Chondrocyte (in vitro differentiated cells): ENCODE results near the gene SPSB1. TPM values are rescaled to one million over a fixed set of nuclear protein-coding genes. Genes with fewer than 3 reads are reported as not detected.
"Not testable (repeated sequence)": the region's sequence is repeated elsewhere in the genome, so short reads cannot be mapped to it uniquely, and the experiment has no call there.

ENCODE experiments used
- DNase-seq: peaks from one replicate; pipeline ENCODE4 v3.0.0; 2021; ENCODE audit warnings: mixed read lengths, low spot score
- H3K27ac Mint-ChIP-seq: one replicate; pipeline ENCODE4 v1.8.0; 2021; ENCODE audit warnings: mild to moderate bottlenecking, moderate library complexity, mixed read lengths; ENCODE audit not compliant: unreplicated experiment
- H3K27me3 Mint-ChIP-seq: 2 replicates; pipeline ENCODE4 v1.8.0; 2021; ENCODE audit warnings: low read depth, mixed read lengths
- H3K36me3 Mint-ChIP-seq: 2 replicates; pipeline ENCODE4 v1.8.0; 2021; ENCODE audit warnings: low read depth, mixed read lengths
- H3K4me1 Mint-ChIP-seq: 2 replicates; pipeline ENCODE4 v1.8.0; 2021; ENCODE audit warnings: low read depth, mild to moderate bottlenecking, mixed read lengths
- H3K4me3 Mint-ChIP-seq: one replicate; pipeline ENCODE4 v1.8.0; 2021; ENCODE audit warnings: mild to moderate bottlenecking, moderate library complexity, mixed read lengths; ENCODE audit not compliant: unreplicated experiment
- H3K9me3 Mint-ChIP-seq: 2 replicates; pipeline ENCODE4 v1.8.0; 2021; ENCODE audit warnings: low read depth, mixed read lengths
- CTCF ChIP-seq: fragments of 200-600 bp; sonication (generic); IDR thresholded peaks from 2 replicates; pipeline ENCODE4 v1.5.0; 2021; ENCODE audit warnings: antibody characterized with exemption, mild to moderate bottlenecking, moderate library complexity
- total RNA-seq: library from RNA; stranded (reverse); gene quantifications from 3 replicates; pipeline ENCODE4 v1.2.1, GENCODE V29; 2021

SPSB1 gene
- total RNA-seq, 1 donor from 2014 or later = 173 TPM

DNA sequence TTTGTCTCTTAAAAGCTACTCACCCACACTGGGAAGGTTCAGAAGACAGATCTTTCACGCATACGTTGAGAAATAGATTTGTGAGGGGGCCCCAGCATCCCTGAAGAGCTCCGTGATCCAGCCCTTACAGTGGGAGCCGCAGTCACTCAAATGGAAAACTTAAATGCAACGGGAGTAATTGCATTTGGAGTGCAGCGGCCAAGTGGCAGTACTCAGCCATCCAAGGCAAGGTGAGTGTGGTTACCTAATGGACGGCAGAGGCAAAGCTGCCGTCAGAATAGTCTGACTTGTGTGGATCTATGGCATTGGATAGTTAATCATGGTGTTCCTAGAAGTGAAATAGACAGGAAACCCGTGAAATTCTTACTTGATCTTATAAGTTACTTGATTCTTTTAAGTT is 5.1 kb downstream of the SPSB1 start:
- H3K27ac Mint-ChIP-seq = no peak overlapping the region
- H3K9me3 Mint-ChIP-seq = no peaks in the 10 kb centered on the region
- no peak overlapping the region for H3K4me3 Mint-ChIP-seq
- peaks cover 80% of the 10 kb centered on the region for H3K4me1 Mint-ChIP-seq
- no peak for DNase-seq
- no peak for TF ChIP-seq CTCF
- peaks cover 43% of the 10 kb centered on the region for H3K36me3 Mint-ChIP-seq
- no peaks in the 10 kb centered on the region for H3K27me3 Mint-ChIP-seq

DNA sequence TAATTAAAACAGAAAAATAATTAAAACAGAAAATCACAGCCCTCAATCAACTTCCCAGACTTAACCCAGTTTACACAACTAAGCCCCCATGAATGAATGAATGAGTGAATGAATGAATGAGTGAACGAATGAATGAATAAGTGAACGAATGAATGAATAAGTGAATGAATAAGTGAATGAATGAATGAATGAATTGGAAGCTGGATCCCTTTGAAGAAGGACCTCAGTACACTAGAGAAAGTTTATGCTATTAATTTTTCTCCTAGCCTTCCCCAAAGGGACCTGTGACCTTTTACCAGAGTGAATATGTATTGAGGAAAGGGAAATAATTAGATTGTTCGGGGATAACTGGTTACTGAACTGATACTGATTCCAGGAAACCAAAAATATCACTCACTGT is 5.6 kb downstream of the SPSB1 start:
- H3K27ac Mint-ChIP-seq = no peak overlapping the region
- H3K9me3 Mint-ChIP-seq = no peaks in the 10 kb centered on the region
- peaks cover 84% of the 10 kb centered on the region for H3K4me1 Mint-ChIP-seq
- no peak overlapping the region for H3K4me3 Mint-ChIP-seq
- H3K36me3 Mint-ChIP-seq = peaks cover 43% of the 10 kb centered on the region
- DNase-seq = no peak
- H3K27me3 Mint-ChIP-seq = no peaks in the 10 kb centered on the region
- TF ChIP-seq CTCF = no peak

DNA sequence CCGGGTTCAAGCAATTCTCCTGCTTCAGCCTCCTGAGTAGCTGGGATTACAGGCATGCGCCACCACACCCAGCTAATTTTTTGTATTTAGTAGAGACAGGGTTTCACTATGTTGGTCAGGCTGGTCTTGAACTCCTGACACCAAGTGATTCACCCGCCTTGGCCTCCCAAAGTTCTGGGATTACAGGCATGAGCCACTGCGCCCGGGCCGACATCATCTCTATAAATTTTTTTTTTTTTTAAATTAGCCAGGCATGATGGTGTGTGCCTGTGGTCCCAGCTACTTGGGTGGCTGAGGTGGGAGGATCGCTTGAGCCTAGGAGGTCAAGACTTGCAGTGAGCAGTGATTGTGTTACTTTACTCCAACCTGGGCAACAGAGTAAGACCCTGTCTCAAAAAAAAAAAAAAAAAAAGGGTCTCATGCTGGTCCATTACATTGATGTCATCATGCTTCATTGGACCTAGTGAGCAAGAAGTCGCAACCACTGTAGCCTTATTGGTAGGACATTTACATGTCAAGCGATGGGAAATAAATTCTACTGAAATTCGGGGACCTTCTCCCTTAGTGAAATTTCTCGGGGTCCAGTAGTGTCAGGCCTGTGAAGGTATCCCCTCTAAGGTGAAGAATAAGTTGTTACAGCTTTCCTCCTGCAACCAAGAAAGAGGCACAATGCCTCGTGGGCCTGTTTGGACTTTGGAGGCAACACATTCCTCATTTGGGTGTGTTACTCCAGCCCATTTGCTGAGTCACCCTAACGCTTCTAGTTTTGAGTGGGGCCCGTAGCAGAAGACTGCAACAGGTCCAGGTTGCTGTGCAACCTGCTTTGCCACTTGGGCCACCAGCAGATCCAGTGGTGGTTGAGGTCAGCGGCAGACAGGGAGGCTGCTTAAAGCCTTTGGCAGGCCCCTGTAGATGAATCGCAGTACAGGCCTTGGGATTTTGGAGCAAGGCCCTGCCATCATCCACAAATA is 7.2 kb downstream of the SPSB1 start:
- DNase-seq, H3K27me3 Mint-ChIP-seq, H3K4me3 Mint-ChIP-seq, H3K9me3 Mint-ChIP-seq: not testable (repeated sequence)
- peaks cover 100% of the 10 kb centered on the region for H3K4me1 Mint-ChIP-seq
- peak overlapping the region; percentile 79 for H3K27ac Mint-ChIP-seq
- H3K36me3 Mint-ChIP-seq = peaks cover 45% of the 10 kb centered on the region

DNA sequence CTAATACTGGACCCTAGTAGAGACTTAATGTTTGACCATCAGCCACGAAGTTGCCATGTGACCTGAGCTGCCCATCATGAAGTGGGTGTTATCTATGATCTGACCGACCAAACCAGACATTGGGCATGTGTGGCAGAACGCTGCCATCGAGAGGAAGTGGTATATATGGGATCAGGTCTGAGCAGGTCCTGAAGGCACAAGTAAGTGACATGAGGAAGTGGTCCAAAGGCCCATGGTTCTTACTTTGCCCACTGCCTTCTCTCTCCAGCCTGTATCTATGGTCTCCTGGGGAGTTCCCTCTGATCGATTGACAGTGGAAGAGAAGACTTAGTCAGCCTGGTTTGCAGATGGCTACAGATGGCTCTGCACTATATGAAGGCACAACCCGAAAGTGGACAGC is 7.9 kb downstream of the SPSB1 start:
- H3K4me1 Mint-ChIP-seq = peaks cover 100% of the 10 kb centered on the region
- TF ChIP-seq CTCF = no peak
- H3K36me3 Mint-ChIP-seq = peaks cover 48% of the 10 kb centered on the region
- no peak for DNase-seq
- H3K27ac Mint-ChIP-seq = peak overlapping the region; percentile 79
- no peaks in the 10 kb centered on the region for H3K27me3 Mint-ChIP-seq
- no peak overlapping the region for H3K4me3 Mint-ChIP-seq
- H3K9me3 Mint-ChIP-seq = no peaks in the 10 kb centered on the region

GRCh38 chr1:9302745-9303524 is 10.2 kb downstream of the SPSB1 start:
- peaks cover 35% of the 10 kb centered on the region for H3K36me3 Mint-ChIP-seq
- DNase-seq = no peak
- H3K4me1 Mint-ChIP-seq = peaks cover 100% of the 10 kb centered on the region
- peak overlapping the region; percentile 96 for H3K27ac Mint-ChIP-seq
- peak overlapping the region; percentile 49 for H3K4me3 Mint-ChIP-seq
- no peaks in the 10 kb centered on the region for H3K9me3 Mint-ChIP-seq
- TF ChIP-seq CTCF = peak; percentile 21
- no peaks in the 10 kb centered on the region for H3K27me3 Mint-ChIP-seq
